GM23338 (cell line): ENCODE data around the gene CEP295NL. TPM values are rescaled to one million over a fixed set of nuclear protein-coding genes. Genes with fewer than 3 reads are reported as not detected.

Experiments used
- ATAC-seq: fragments of 200-7000 bp; cut with Tn5 transposase; 3 replicates; pipeline ENCODE4 v1.9.1; 2020
- DNase-seq: peaks from one replicate; pipeline ENCODE4 v3.0.0-alpha.2; 2015; ENCODE audit warnings: low spot score
- H2AFZ ChIP-seq: fragments of 200-600 bp; sonication (generic); 2 replicates; pipeline ENCODE4 v1.8.0; 2016; ENCODE audit warnings: antibody characterized with exemption, mild to moderate bottlenecking, moderate library complexity
- H3F3A ChIP-seq: fragments of 200-600 bp; sonication (generic); replicated peaks from 2 replicates; pipeline ENCODE4 v1.8.0; 2017; ENCODE audit warnings: antibody characterized with exemption, mixed run types, low read depth
- H3K27ac ChIP-seq: fragments of 200-600 bp; sonication (generic); 2 replicates; pipeline ENCODE4 v1.6.1; 2016; ENCODE audit warnings: low read depth
- H3K27me3 ChIP-seq: fragments of 200-600 bp; sonication (generic); 2 replicates; pipeline ENCODE4 v1.8.0; 2016; ENCODE audit warnings: mild to moderate bottlenecking, mixed run types, moderate library complexity; ENCODE audit not compliant: insufficient read depth
- H3K36me3 ChIP-seq: fragments of 200-600 bp; sonication (generic); 2 replicates; pipeline ENCODE4 v1.8.0; 2016; ENCODE audit warnings: mild to moderate bottlenecking; ENCODE audit not compliant: insufficient read depth
- H3K4me1 ChIP-seq: fragments of 200-600 bp; sonication (generic); 2 replicates; pipeline ENCODE4 v1.8.0; 2016; ENCODE audit warnings: mild to moderate bottlenecking, moderate library complexity; ENCODE audit not compliant: insufficient read depth
- H3K4me2 ChIP-seq: fragments of 200-600 bp; sonication (generic); 2 replicates; pipeline ENCODE4 v1.7.1; 2017; ENCODE audit warnings: mixed run types
- H3K4me3 ChIP-seq: fragments of 200-600 bp; sonication (generic); 2 replicates; pipeline ENCODE4 v1.6.1; 2016; ENCODE audit warnings: mixed run types
- H3K79me2 ChIP-seq: fragments of 200-600 bp; sonication (generic); replicated peaks from 2 replicates; pipeline ENCODE4 v1.8.0; 2017; ENCODE audit warnings: mild to moderate bottlenecking; ENCODE audit not compliant: insufficient read depth
- H3K9me2 ChIP-seq: fragments of 200-600 bp; sonication (generic); 2 replicates; pipeline ENCODE4 v1.8.0; 2017; ENCODE audit not compliant: insufficient read depth
- H4K20me1 ChIP-seq: fragments of 200-600 bp; sonication (generic); replicated peaks from 2 replicates; pipeline ENCODE4 v1.8.0; 2017; ENCODE audit warnings: mild to moderate bottlenecking; ENCODE audit not compliant: insufficient read depth
- H3K27ac Mint-ChIP-seq: 2 replicates; pipeline ENCODE4 v1.8.0; 2020; ENCODE audit warnings: inconsistent platforms, mild to moderate bottlenecking, moderate library complexity, mixed read lengths
- H3K27me3 Mint-ChIP-seq: 3 replicates; pipeline ENCODE4 v1.8.0; 2022; ENCODE audit warnings: low read depth, mild to moderate bottlenecking, moderate library complexity, mixed read lengths, inconsistent platforms; ENCODE audit not compliant: insufficient read depth, poor library complexity
- H3K36me3 Mint-ChIP-seq: 3 replicates; pipeline ENCODE4 v1.8.0; 2021; ENCODE audit warnings: low read depth, mild to moderate bottlenecking, inconsistent platforms, moderate library complexity, mixed read lengths
- H3K4me1 Mint-ChIP-seq: 3 replicates; pipeline ENCODE4 v1.8.0; 2020; ENCODE audit warnings: mild to moderate bottlenecking, inconsistent platforms, mixed read lengths
- H3K4me3 Mint-ChIP-seq: 3 replicates; pipeline ENCODE4 v1.8.0; 2021; ENCODE audit warnings: moderate library complexity, mild to moderate bottlenecking, inconsistent platforms, mixed read lengths
- H3K9me3 Mint-ChIP-seq: 3 replicates; pipeline ENCODE4 v1.8.0; 2020; ENCODE audit warnings: moderate library complexity, mild to moderate bottlenecking, inconsistent platforms, mixed read lengths
- CTCF ChIP-seq, 2 experiments: fragments of 200-600 bp in 1 of 2; sonication (generic) in 1 of 2; conservative IDR thresholded peaks; 2 replicates each; pipeline versions ENCODE4 v1.5.1 to v1.6.1; 2016 to 2017; ENCODE audit warnings: antibody characterized with exemption in 2 of 2, low read depth in 2 of 2, mild to moderate bottlenecking in 2 of 2, moderate library complexity in 1 of 2
- ETS1 ChIP-seq: IDR thresholded peaks from 2 replicates; pipeline ENCODE4 v1.6.1; 2016; ENCODE audit warnings: antibody characterized with exemption
- EZH2 ChIP-seq: fragments of 200-600 bp; sonication (generic); IDR thresholded peaks from one replicate; pipeline ENCODE4 v1.8.0; 2017; ENCODE audit warnings: antibody characterized with exemption, mild to moderate bottlenecking, low read depth; ENCODE audit not compliant: unreplicated experiment
- EZH2phosphoT487 ChIP-seq: fragments of 200-600 bp; sonication (generic); IDR thresholded peaks from one replicate; pipeline ENCODE4 v1.8.1; 2018; ENCODE audit warnings: antibody characterized with exemption; ENCODE audit not compliant: unreplicated experiment
- NANOG ChIP-seq: IDR thresholded peaks from 2 replicates; pipeline ENCODE4 v1.6.1; 2016; ENCODE audit warnings: antibody characterized with exemption, borderline replicate concordance
- POLR2AphosphoS5 ChIP-seq: IDR thresholded peaks from 2 replicates; pipeline ENCODE4 v1.6.1; 2016; ENCODE audit warnings: antibody characterized with exemption, low read depth
- REST ChIP-seq: IDR thresholded peaks from one replicate; pipeline ENCODE4 v1.6.1; 2018; ENCODE audit warnings: antibody characterized with exemption; ENCODE audit not compliant: unreplicated experiment
- STAT1 ChIP-seq: IDR thresholded peaks from one replicate; pipeline ENCODE4 v1.6.1; 2016; ENCODE audit warnings: antibody characterized with exemption; ENCODE audit not compliant: unreplicated experiment
- ZNF114 ChIP-seq: fragments of 250-450 bp; sonication (Bioruptor Pico); IDR thresholded peaks from 2 replicates; pipeline ENCODE4 v1.5.0; 2020; ENCODE audit warnings: mild to moderate bottlenecking, moderate library complexity
- ZNF331 ChIP-seq: fragments of 250-450 bp; sonication (Bioruptor Pico); IDR thresholded peaks from 2 replicates; pipeline ENCODE4 v1.5.0; 2020; ENCODE audit warnings: low read depth, mild to moderate bottlenecking, moderate library complexity
- ZNF462 ChIP-seq: fragments of 250-450 bp; sonication (Bioruptor Pico); IDR thresholded peaks from 2 replicates; pipeline ENCODE4 v1.5.0; 2020; ENCODE audit warnings: mild to moderate bottlenecking, moderate library complexity
- polyA plus RNA-seq: library from polyadenylated mRNA; unstranded; fragments of >200 nt; fragmentation: Nextera tagmentation; extraction: Ambion mirVana; gene quantifications from 2 replicates; pipeline ENCODE4 v1.2.1, GENCODE V29; 2016
- total RNA-seq: library from RNA; depleted of rRNA; stranded (reverse); fragments of >200 nt; shearing (Covaris generic); gene quantifications from 2 replicates; pipeline ENCODE4 v1.2.3, GENCODE V29; 2014

CEP295NL gene
- total and polyA plus RNA-seq, 2 experiments from 2014 or later = 0.69 TPM; not detected in 1

- TF ChIP-seq ETS1 (no peak), STAT1 (no peak), CTCF (conservative IDR thresholded peaks at IDR 0.05; ENCODE audit: low read depth in 2 of 2) (no peak), POLR2AphosphoS5 (no peak), ZNF331 (CRISPR knock-in tag) (no peak), EZH2phosphoT487 (no peak)
These were observed 49.7 kb upstream of the CEP295NL start (continued) for GRCh38 chr17:78952706-78953105.

- H3K27me3 Mint-ChIP-seq = peaks cover 12% of the 10 kb centered on the region
- no peak overlapping the region for H3K4me3 ChIP-seq
- H3K4me3 Mint-ChIP-seq = no peak overlapping the region
- H3K36me3 ChIP-seq = no peaks in the 10 kb centered on the region
- H3K27me3 ChIP-seq = no peaks in the 10 kb centered on the region
- H3K4me1 Mint-ChIP-seq = peaks cover 7% of the 10 kb centered on the region; the same call in 2 of the 3 replicates
- no peak overlapping the region for H3K27ac ChIP-seq
- no peaks in the 10 kb centered on the region for H3K9me2 ChIP-seq
- H2AFZ ChIP-seq = no peak overlapping the region; the same call in 1 of the 2 replicates
- no peak overlapping the region for H3K4me2 ChIP-seq
- DNase-seq (no peak), ATAC-seq (peak; percentile 70)
- no peaks in the 10 kb centered on the region for H3F3A ChIP-seq
- peaks cover 24% of the 10 kb centered on the region for H3K9me3 Mint-ChIP-seq
- H4K20me1 ChIP-seq = no peaks in the 10 kb centered on the region; the same call in 1 of the 2 replicates
- no peaks in the 10 kb centered on the region for H3K4me1 ChIP-seq
- peaks cover 11% of the 10 kb centered on the region; the same call in 2 of the 3 replicates for H3K36me3 Mint-ChIP-seq
- no peaks in the 10 kb centered on the region for H3K79me2 ChIP-seq
- H3K27ac Mint-ChIP-seq = no peak overlapping the region
- TF ChIP-seq NANOG = no peak
- no peak for TF ChIP-seq STAT1
- no peak for TF ChIP-seq ZNF462 (CRISPR knock-in tag)
- no peak for TF ChIP-seq ZNF114 (CRISPR knock-in tag)
- TF ChIP-seq EZH2 = no peak
- no peak for TF ChIP-seq EZH2phosphoT487
- TF ChIP-seq POLR2AphosphoS5 = no peak
- no peak for TF ChIP-seq REST
These were observed 49.1 kb upstream of the CEP295NL start for GRCh38 chr17:78951967-78952551.
